HG03095 (cell line): ENCODE measurements around the gene ARVCF.

Experiments
- ATAC-seq: cut with Tn5 transposase; IDR thresholded peaks from one replicate; pipeline ENCODE4 v1.9.1; 2021; ENCODE audit warnings: moderate library complexity; ENCODE audit not compliant: unreplicated experiment

ARVCF gene

DNA sequence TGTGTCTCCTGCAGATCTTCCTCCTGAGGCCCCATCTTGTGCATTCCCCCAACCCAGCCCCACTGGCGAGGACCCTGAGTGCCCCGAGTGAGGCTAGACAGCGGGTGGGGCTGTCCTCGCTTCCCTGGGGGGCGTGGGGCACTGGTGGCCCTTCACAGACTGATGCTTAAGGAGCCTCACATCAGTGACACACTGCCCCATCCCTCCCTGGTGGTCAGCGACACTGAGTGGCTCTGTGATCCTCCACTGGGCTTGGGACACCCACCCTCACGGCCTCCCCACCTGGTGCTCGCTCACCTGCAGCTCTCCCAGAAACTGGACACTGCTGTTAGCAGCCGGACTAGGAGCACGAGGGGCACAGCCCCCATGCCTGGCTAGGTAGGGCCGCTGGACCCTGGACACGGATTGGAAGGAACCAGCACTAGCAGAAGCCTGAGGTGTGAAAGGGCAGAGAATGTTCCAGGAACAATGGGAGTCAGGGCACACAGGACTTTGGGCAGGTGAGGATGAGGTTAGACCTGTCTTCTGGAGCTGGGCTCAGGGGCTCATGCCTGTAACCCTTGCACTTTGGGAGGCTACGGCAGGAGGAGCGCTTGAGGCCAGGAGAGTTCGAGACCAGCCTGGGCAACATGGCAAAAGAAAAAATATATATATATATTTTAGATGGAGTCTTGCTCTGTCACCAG, 51.8 kb downstream of the ARVCF start:
- ATAC-seq: no peak

GRCh38 chr22:19963863-19964642, 52.6 kb downstream of the ARVCF start:
- ATAC-seq: no peak

DNA sequence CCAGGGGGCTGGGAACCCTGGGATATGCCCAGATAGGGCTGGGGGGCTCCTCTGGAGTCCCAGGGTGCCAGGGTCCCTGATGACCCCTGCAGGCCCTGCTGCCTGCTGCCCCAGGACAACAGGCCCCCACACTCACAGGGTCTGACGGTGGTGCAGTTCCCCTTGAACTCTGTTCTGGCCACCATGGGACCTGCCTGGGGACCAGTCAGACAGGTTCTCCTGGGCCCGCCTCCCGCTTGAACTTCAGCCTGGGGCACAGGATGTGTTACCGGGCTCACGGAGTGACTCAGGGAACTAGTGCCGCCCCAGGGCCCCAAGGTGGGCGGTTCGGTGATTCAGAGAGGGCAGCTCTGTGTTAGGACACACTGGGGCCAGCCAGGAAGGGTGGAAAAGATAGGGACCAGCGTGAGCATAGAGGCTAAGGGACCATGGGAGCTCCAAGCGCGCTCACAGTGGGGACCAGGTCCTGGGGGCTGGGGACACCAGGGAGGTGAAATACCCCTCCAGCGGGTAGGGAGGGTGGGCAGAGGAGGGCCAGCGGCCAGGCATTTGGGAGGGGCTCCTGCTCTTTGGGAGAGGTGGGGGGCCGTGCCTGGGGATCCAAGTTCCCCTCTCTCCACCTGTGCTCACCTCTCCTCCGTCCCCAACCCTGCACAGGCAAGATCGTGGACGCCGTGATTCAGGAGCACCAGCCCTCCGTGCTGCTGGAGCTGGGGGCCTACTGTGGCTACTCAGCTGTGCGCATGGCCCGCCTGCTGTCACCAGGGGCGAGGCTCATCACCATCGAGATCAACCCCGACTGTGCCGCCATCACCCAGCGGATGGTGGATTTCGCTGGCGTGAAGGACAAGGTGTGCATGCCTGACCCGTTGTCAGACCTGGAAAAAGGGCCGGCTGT, 53.5 kb downstream of the ARVCF start:
- ATAC-seq: no peak

DNA sequence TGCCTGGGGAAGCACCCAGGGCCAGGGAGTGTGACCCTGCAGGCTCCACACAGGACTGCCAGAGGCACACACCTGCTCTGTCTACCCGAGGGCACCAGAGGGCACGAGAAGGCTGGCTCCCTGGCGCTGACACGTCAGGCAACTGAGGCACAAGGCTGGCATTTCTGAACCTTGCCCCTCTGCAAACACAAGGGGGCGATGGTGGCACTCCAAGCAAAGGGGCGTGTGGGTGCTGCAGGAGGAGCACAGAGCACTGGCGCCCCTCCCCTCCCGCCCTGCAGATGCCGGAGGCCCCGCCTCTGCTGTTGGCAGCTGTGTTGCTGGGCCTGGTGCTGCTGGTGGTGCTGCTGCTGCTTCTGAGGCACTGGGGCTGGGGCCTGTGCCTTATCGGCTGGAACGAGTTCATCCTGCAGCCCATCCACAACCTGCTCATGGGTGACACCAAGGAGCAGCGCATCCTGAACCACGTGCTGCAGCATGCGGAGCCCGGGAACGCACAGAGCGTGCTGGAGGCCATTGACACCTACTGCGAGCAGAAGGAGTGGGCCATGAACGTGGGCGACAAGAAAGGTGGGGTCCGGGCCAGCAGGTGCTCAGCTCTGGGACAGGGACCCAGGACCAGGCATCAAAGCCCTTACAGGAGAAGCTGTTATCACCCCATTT, 54.2 kb downstream of the ARVCF start:
- no peak for ATAC-seq

DNA sequence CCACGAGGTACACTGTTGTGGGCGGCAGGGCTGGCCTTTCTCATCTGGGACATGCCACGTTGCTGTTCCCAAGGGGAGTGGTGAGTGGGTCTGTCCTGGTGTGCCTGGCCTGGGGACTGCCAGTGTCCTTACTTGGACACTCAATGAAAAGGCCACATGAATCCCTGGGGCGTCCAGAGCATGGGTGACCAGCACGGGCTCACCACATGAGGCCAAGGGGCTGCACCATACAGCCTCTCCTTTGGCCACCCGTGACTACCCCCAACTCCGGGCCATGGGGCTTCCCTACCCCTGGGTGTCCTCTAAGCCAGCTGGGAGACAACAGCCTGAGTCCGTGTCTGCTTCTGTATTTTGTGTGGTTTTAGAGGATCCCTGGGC, 54.8 kb downstream of the ARVCF start:
- no peak for ATAC-seq

DNA sequence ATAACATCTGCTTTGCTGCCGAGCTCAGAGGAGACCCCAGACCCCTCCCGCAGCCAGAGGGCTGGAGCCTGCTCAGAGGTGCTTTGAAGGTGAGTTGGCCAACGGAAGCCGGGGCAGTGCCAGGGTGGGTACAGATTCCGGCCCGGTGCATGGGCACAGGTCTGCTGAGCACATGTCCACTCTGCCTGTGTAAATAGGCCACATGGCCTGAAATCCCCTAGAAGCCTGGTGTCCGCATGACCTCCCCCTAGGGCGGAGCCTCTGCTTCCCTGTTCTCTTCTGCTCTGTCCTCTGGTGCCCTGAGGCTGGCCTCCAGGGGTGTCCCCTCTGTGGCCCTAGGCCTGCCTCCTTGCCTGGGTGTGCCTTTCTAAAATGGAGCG, 55.4 kb downstream of the ARVCF start:
- no peak for ATAC-seq

GRCh38 chr22:19960491-19961200, 56.0 kb downstream of the ARVCF start:
- no peak for ATAC-seq

DNA sequence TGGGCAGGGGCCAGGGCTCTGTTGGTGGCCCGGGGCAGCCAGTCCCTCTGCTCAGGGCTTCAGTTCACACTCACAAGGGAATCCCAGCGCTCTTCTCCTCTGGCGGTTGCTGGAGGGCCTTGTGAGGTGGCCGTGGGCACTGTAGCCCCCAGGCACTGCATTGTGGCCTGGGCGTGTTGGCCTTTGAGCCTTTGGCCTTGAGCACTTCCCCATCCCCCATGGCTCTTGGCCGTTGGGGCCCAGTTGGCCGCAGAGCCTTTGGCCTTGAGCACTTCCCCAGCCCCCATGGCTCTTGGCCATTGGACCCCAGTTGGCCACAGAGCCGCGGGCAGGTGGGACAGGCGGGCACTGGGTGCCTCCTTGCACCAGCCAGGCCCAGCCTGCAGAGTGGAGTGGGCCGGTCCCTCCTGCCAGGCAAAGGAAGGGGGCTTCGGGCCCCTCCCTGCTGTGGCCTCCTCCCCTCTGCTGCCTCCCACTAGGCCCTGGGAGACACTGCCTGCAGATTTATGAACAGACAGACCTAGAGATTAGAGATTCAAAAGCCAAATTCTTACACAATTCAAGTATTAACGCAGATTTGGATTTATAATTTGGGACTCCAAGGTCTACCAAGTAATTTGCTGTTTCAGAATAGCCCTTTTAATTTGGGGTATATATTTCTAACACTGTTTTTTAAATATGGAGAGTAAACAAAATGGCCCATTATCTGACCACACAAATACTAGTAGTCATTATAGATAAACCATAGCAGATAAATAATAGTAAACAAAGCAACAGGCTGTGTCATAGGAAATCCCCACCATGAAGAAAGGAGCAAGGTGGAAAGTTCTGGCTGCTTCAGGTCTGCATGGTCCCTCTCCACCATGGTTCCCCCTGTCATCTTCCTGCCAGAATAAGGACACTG, 56.8 kb downstream of the ARVCF start:
- ATAC-seq: no peak

- ATAC-seq: no peak
Measured at GRCh38 chr22:19959043-19959586, 57.5 kb downstream of the ARVCF start.

DNA sequence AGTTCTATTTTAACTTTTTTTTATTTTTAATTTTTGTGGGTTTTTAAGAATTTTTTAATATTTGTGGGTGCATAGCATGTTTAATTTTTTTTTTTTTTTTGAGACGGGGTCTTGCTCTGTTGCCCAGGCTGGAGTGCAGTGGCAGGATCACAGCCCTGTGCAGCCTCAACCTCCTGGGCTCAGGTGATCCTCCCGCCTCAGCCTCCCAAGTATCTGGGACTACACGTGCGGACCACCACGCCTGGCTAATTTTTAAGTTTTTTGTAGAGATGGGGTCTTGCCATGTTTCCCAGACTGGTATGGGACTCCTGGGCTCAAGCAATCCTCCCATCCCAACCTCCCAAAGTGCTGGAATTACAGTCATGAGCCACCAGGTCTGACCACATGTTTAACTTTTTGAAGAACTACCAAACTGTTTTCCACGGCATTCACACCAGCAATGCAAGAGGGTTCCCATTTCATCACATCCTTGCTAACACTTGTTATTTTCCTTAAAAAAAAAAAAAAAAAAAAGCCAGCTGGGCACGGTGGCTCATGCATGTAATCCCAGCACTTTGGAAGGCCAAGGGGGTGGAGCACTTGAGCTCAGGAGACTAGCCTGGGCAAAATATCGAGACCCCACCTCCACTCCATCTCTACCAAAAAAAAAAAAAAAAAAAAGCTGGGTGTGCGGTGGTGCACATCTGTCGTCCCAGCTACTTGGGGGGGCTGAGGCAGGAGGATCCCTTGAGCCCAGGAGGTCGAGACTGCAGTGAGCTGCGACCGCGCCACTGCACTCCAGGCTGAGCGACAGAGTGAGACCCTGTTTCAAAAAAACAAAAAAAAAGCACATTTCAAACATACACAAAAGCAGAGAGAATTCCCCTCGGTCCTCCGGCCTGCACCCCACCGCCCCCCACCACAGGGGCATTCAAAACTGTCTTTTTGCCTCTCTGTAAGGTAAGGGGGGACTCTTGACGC, 58.3 kb downstream of the ARVCF start:
- ATAC-seq: no peak

GRCh38 chr22:19957445-19957844, 59.2 kb downstream of the ARVCF start:
- no peak for ATAC-seq

GRCh38 chr22:19955241-19956128, 61.1 kb downstream of the ARVCF start:
- no peak for ATAC-seq

- ATAC-seq: no peak
Measured at GRCh38 chr22:19951346-19951745, 65.3 kb downstream of the ARVCF start.

DNA sequence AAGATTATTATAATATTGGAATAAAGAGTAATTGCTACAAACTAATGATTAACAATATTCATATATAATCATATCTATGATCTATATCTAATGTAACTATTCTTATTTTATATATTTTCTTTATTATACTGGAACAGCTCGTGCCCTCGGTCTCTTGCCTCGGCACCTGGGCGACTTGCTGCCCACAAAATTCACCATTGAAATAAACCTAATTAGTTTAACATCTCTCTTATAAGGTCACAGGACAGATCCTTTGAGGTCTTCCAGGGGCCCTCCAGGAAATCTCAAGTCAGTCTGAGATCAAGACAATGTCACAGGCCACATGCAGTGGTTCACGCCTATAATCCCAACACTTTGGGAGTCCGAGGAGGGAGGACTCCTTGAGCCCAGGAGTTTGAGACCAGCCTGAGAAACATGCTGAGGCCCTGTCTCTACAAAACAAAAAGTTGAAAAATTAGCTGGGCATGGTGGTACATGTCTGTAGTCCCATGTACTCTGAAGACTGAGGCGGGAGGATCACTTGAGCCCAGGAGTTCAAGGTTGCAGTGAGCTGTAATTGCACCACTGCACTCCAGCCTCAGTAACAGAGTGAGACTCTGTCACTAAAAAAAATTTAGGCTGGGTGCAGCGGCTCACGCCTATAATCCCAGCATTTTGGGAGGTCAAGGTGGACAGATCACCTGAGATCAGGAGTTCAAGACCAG, 68.4 kb downstream of the ARVCF start:
- ATAC-seq: no peak

DNA sequence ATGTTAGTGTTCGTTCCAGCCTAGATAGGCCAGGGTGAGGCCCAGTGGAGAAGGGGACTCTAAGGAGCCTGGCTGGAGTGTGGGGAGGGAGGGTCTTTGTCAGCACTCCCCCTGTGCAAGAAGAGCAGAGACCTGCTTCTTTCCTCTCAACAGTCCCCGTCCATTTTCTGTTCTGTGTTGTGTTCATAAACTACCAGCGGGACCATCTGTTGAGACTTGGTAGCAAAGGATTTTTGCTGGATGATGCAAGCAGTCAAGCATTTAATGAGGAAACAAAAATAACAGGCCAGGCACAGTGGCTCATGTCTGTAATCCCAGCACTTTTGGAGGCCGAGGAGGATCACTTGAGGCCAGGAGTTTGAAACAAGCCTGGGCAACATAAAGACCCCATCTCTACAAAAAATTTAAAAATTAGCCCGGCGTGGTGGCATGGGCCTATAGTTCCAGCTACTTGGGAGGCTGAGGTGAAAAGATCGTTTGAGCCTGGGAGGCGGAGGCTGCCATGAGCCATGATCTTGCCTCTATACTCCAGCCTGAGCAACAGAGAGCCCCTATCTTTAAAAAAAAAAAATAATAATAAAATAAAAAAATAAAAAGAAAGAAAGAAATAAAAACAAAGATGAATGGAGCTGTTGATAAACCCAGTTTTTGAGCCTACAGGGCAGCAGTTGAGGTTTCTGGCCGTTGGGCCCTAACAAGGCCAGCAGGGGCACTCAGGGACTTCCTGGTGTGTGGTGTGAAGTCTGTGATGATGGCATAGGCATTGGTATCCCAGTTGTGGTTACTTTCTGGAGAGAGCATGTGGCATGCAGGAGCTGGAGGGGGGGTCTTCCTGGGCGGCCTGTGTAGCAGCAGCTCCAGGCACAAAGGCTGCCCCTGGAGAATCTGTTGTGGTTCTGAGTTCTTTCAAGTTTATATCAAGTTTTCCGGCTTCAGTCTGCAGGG, 73.3 kb downstream of the ARVCF start:
- ATAC-seq: no peak
